MCF 10A (cell line): ENCODE data around the gene DAW1. TPM values are rescaled to one million over a fixed set of nuclear protein-coding genes. Genes with fewer than 3 reads are reported as not detected.

Source experiments
- BruUV-seq: library from RNA; stranded (reverse); fragments of 400-500 nt; replicated peaks from 2 replicates; lab custom pipeline; 2021; lab: Mats Ljungman, UMichigan
- CTCF ChIA-PET: fragments of 300-600 bp; sonication (Branson Sonifier 250); formaldehyde crosslinking; extraction: SDS; loops from one replicate; lab custom pipeline; 2021; ENCODE audit warnings: antibody characterized with exemption, inconsistent platforms; lab: Yijun Ruan, JAX
- POLR2A ChIA-PET: fragments of 300-600, 350-650 bp; sonication (Branson Sonifier 250); formaldehyde crosslinking; extraction: SDS; loops from one replicate; lab custom pipeline; 2020; ENCODE audit warnings: antibody characterized with exemption, inconsistent platforms; lab: Yijun Ruan, JAX
- DNase-seq: peaks from one replicate; pipeline ENCODE4 v3.0.0-alpha.2; 2018; ENCODE audit not compliant: unreplicated experiment
- H3K27ac Mint-ChIP-seq: one replicate; pipeline ENCODE4 v1.8.0; 2022; ENCODE audit warnings: mild to moderate bottlenecking, low read depth, mixed read lengths; ENCODE audit not compliant: unreplicated experiment
- H3K27me3 Mint-ChIP-seq: one replicate; pipeline ENCODE4 v1.8.0; 2022; ENCODE audit warnings: mixed read lengths; ENCODE audit not compliant: insufficient read depth, unreplicated experiment
- H3K36me3 Mint-ChIP-seq: one replicate; pipeline ENCODE4 v1.8.0; 2022; ENCODE audit warnings: mild to moderate bottlenecking, moderate library complexity, mixed read lengths; ENCODE audit not compliant: insufficient read depth, unreplicated experiment
- H3K4me1 Mint-ChIP-seq: one replicate; pipeline ENCODE4 v1.8.0; 2022; ENCODE audit warnings: mixed read lengths; ENCODE audit not compliant: insufficient read depth, unreplicated experiment
- H3K4me3 Mint-ChIP-seq: one replicate; pipeline ENCODE4 v1.8.0; 2022; ENCODE audit warnings: mild to moderate bottlenecking, moderate library complexity, mixed read lengths; ENCODE audit not compliant: unreplicated experiment
- H3K9me3 Mint-ChIP-seq: one replicate; pipeline ENCODE4 v1.8.0; 2022; ENCODE audit warnings: mixed read lengths; ENCODE audit not compliant: unreplicated experiment
- intact Hi-C: fragments of 100-400 bp; cut with micrococcal nuclease; formaldehyde crosslinking; loops from 2 replicates; pipeline ENCODE4 v1.14.1; 2022
- total RNA-seq: library from RNA; stranded (reverse); gene quantifications from 2 replicates; pipeline ENCODE4 v1.2.3, GENCODE V29; 2022
- TF ChIP-seq, protein P1 (sequence below): fragments of 200-600 bp; IDR thresholded peaks from one replicate; pipeline ENCODE4 v1.8.0; 2022; ENCODE audit warnings: antibody characterized with exemption, mild to moderate bottlenecking; ENCODE audit not compliant: unreplicated experiment

DAW1 gene
- total RNA-seq, 1 experiment from 2014 or later, result 1.1 TPM

- no TSS peak for BruUV-seq
- POLR2A ChIA-PET, result interaction anchor here (1.0 to 1.8 kb wide), 4 partner anchors 12 to 29 kb away, joined by 3 to 6 read pairs (median 4); no protein-coding TSS in a partner anchor
- TF ChIP-seq, protein P1, sequence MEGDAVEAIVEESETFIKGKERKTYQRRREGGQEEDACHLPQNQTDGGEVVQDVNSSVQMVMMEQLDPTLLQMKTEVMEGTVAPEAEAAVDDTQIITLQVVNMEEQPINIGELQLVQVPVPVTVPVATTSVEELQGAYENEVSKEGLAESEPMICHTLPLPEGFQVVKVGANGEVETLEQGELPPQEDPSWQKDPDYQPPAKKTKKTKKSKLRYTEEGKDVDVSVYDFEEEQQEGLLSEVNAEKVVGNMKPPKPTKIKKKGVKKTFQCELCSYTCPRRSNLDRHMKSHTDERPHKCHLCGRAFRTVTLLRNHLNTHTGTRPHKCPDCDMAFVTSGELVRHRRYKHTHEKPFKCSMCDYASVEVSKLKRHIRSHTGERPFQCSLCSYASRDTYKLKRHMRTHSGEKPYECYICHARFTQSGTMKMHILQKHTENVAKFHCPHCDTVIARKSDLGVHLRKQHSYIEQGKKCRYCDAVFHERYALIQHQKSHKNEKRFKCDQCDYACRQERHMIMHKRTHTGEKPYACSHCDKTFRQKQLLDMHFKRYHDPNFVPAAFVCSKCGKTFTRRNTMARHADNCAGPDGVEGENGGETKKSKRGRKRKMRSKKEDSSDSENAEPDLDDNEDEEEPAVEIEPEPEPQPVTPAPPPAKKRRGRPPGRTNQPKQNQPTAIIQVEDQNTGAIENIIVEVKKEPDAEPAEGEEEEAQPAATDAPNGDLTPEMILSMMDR, result peak; percentile 40
- no peaks in the 10 kb centered on the region for H3K27me3 Mint-ChIP-seq
- CTCF ChIA-PET, result interaction anchor here (0.5 to 6.2 kb wide), 31 partner anchors 9 to 1410 kb away, joined by 3 to 31 read pairs (median 3); partner anchors contain the start of genes CCL20 and DAW1
- H3K36me3 Mint-ChIP-seq, result no peaks in the 10 kb centered on the region
- no peak overlapping the region for H3K27ac Mint-ChIP-seq
- peak; percentile 77 for DNase-seq
- intact Hi-C loops, result loop anchor here (1.0 to 5.0 kb wide), 3 partner anchors 157 to 1696 kb away; no protein-coding TSS in a partner anchor
- H3K9me3 Mint-ChIP-seq, result no peaks in the 10 kb centered on the region
- H3K4me3 Mint-ChIP-seq, result no peak overlapping the region
- peaks cover 13% of the 10 kb centered on the region for H3K4me1 Mint-ChIP-seq
These were observed 19.2 kb downstream of the DAW1 start for GRCh38 chr2:227890495-227891079.

DNA sequence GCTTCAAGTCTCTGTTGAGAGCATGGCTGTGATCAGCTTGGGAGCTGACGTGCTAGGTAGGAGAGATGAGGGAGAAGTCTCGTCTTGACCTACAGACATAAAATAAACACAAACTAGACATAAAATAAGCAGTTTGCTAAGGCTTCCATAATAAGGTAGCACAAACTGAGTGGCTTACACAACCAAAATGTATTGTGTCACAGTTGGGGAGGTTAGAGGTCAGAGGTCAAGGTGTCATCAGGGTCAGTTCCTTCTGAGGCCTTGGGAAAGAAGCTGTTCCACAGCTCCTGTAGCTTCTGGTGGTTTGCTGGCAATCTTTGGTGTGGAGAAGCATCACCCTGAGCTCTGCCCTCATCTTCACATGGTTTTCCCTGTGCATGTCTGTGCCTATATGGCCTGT lies 20.2 kb downstream of the DAW1 start:
- POLR2A ChIA-PET, result interaction anchor here (1.8 kb wide), 1 partner anchor 28 kb away, joined by 6 read pairs; no protein-coding TSS in a partner anchor
- CTCF ChIA-PET, result interaction anchor here (0.6 to 6.2 kb wide), 10 partner anchors 30 to 1595 kb away, joined by 3 to 31 read pairs (median 4); no protein-coding TSS in a partner anchor
- no peak for DNase-seq
- Mint-ChIP-seq H3K9me3 (no peaks in the 10 kb centered on the region), H3K4me1 (peaks cover 13% of the 10 kb centered on the region), H3K4me3 (no peak overlapping the region), H3K27ac (no peak overlapping the region), H3K27me3 (no peaks in the 10 kb centered on the region), H3K36me3 (no peaks in the 10 kb centered on the region)
- TF ChIP-seq, protein P1, result no peak
- no TSS peak for BruUV-seq
- intact Hi-C loops, result loop anchor here (2.0 to 5.0 kb wide), 2 partner anchors 156 to 1695 kb away; no protein-coding TSS in a partner anchor

- BruUV-seq, result no TSS peak
- CTCF ChIA-PET, result interaction anchor here (0.8 to 0.9 kb wide), 2 partner anchors 10 to 106 kb away, joined by 3 to 4 read pairs; no protein-coding TSS in a partner anchor
These were observed 31.9 kb downstream of the DAW1 start for GRCh38 chr2:227903381-227903780.

GRCh38 chr2:227906991-227907390 lies 35.6 kb downstream of the DAW1 start:
- intact Hi-C loops, result no loop called here
- no peaks in the 10 kb centered on the region for H3K9me3 Mint-ChIP-seq
- TF ChIP-seq, protein P1, result no peak
- POLR2A ChIA-PET, result no interaction called here
- H3K4me1 Mint-ChIP-seq, result peaks cover 5% of the 10 kb centered on the region
- no peaks in the 10 kb centered on the region for H3K27me3 Mint-ChIP-seq
- no peak overlapping the region for H3K4me3 Mint-ChIP-seq
- DNase-seq, result no peak
- H3K36me3 Mint-ChIP-seq, result no peaks in the 10 kb centered on the region
- CTCF ChIA-PET, result interaction anchor here (0.5 to 0.6 kb wide), 2 partner anchors 103 to 771 kb away, joined by 3 to 4 read pairs; no protein-coding TSS in a partner anchor
- no peak overlapping the region for H3K27ac Mint-ChIP-seq
- no TSS peak for BruUV-seq

More at GRCh38 chr2:227903381-227903780, 31.9 kb downstream of the DAW1 start:
- H3K4me1 Mint-ChIP-seq, result peaks cover under 1% of the 10 kb centered on the region
- POLR2A ChIA-PET, result interaction anchor here (1.0 kb wide), 1 partner anchor 13 kb away, joined by 3 read pairs; no protein-coding TSS in a partner anchor
- DNase-seq, result no peak
- H3K36me3 Mint-ChIP-seq, result no peaks in the 10 kb centered on the region
- intact Hi-C loops, result no loop called here
- H3K4me3 Mint-ChIP-seq, result no peak overlapping the region
- H3K27ac Mint-ChIP-seq, result no peak overlapping the region
- H3K27me3 Mint-ChIP-seq, result no peaks in the 10 kb centered on the region
- H3K9me3 Mint-ChIP-seq, result no peaks in the 10 kb centered on the region
- TF ChIP-seq, protein P1, result no peak
